OCI-LY7 (cell line): ENCODE measurements around the gene RAB24. TPM values are rescaled to one million over a fixed set of nuclear protein-coding genes. Genes with fewer than 3 reads are reported as not detected.
"Not testable (repeated sequence)": the region's sequence is repeated elsewhere in the genome, so short reads cannot be mapped to it uniquely, and the experiment has no call there.

ENCODE experiments used
- BruUV-seq: library from RNA; stranded (reverse); fragments of 400-500 nt; replicated peaks from 2 replicates; lab custom pipeline; 2021; lab: Mats Ljungman, UMichigan
- CTCF ChIA-PET: fragments of 300-600 bp; sonication (Branson Sonifier 250); formaldehyde crosslinking; loops from one replicate; lab custom pipeline; 2022; ENCODE audit warnings: antibody characterized with exemption; ENCODE audit not compliant: unreplicated experiment; lab: Charles Lee
- POLR2A ChIA-PET: fragments of 300-600 bp; sonication (Branson Sonifier 250); formaldehyde crosslinking; loops from one replicate; lab custom pipeline; 2022; ENCODE audit warnings: antibody characterized with exemption; lab: Charles Lee
- DNase-seq: peaks from one replicate; pipeline ENCODE4 v3.0.0-alpha.2; 2015; ENCODE audit warnings: low spot score
- H2AFZ ChIP-seq: fragments of 200-600 bp; sonication (generic), shearing (Covaris generic); 2 replicates; pipeline ENCODE4 v1.6.1; 2014; ENCODE audit warnings: mild to moderate bottlenecking, antibody characterized with exemption, low read length, moderate library complexity
- H3K27ac ChIP-seq: fragments of 200-600 bp; sonication (generic); 2 replicates; pipeline ENCODE4 v1.5.1; 2014; ENCODE audit warnings: mixed run types, low read depth, mild to moderate bottlenecking, moderate library complexity, low read length, inconsistent platforms; ENCODE audit not compliant: poor library complexity, severe bottlenecking
- H3K36me3 ChIP-seq: fragments of 200-600 bp; sonication (generic); 2 replicates; pipeline ENCODE4 v1.6.1; 2014; ENCODE audit warnings: mild to moderate bottlenecking, antibody characterized with exemption, low read length, moderate library complexity, mixed read lengths; ENCODE audit not compliant: insufficient read depth
- H3K4me1 ChIP-seq: fragments of 200-600 bp; sonication (generic); 2 replicates; pipeline ENCODE4 v1.5.1; 2014; ENCODE audit warnings: mild to moderate bottlenecking, low read length; ENCODE audit not compliant: insufficient read depth, poor library complexity, severe bottlenecking
- H3K4me2 ChIP-seq: fragments of 200-600 bp; sonication (generic); 2 replicates; pipeline ENCODE4 v1.6.1; 2014; ENCODE audit warnings: mild to moderate bottlenecking, low read length
- H3K4me3 ChIP-seq: fragments of 200-600 bp; sonication (generic); 2 replicates; pipeline ENCODE4 v1.5.1; 2014; ENCODE audit warnings: mild to moderate bottlenecking, low read depth, low read length; ENCODE audit not compliant: poor library complexity, severe bottlenecking
- H3K79me2 ChIP-seq: fragments of 200-600 bp; sonication (generic); 2 replicates; pipeline ENCODE4 v1.6.1; 2016; ENCODE audit warnings: low read depth, mild to moderate bottlenecking, low read length, moderate library complexity, mixed read lengths; ENCODE audit not compliant: insufficient read depth
- H3K9me2 ChIP-seq: fragments of 200-600 bp; sonication (generic); 2 replicates; pipeline ENCODE4 v1.6.1; 2016; ENCODE audit warnings: mild to moderate bottlenecking, low read length, mixed read lengths; ENCODE audit not compliant: insufficient read depth
- H3K9me3 ChIP-seq: fragments of 200-600 bp; sonication (generic); 2 replicates; pipeline ENCODE4 v1.6.1; 2014; ENCODE audit warnings: mild to moderate bottlenecking, mixed run types, low read length, mixed read lengths
- H4K20me1 ChIP-seq: fragments of 200-600 bp; sonication (generic); 2 replicates; pipeline ENCODE4 v1.6.1; 2014; ENCODE audit warnings: mild to moderate bottlenecking, antibody characterized with exemption, low read length, moderate library complexity, mixed read lengths; ENCODE audit not compliant: insufficient read depth
- EZH2phosphoT487 ChIP-seq: fragments of 200-600 bp; sonication (generic); IDR thresholded peaks from 2 replicates; pipeline ENCODE4 v1.6.1; 2018; ENCODE audit warnings: low read depth, borderline replicate concordance, mild to moderate bottlenecking, mixed run types, antibody characterized with exemption, low read length, moderate library complexity, mixed read lengths
- intact Hi-C: fragments of 100-400 bp; cut with micrococcal nuclease; formaldehyde crosslinking; loops from one replicate; pipeline ENCODE4 v1.10.0; 2022; ENCODE audit not compliant: unreplicated experiment
- total RNA-seq, 2 experiments: library from RNA; depleted of rRNA in 1 of 2; stranded (reverse); fragments of >200 nt in 1 of 2; shearing (Covaris generic) in 1 of 2; gene quantifications; 2 replicates each; pipeline ENCODE4 v1.2.3, GENCODE V29; 2014 to 2022
- TF ChIP-seq, protein P1 (sequence below): fragments of 200-600 bp; sonication (generic); conservative IDR thresholded peaks from 2 replicates; pipeline ENCODE4 v1.5.1; 2014; ENCODE audit warnings: mild to moderate bottlenecking, antibody characterized with exemption, low read length, moderate library complexity, mixed read lengths

The RAB24 gene
- total RNA-seq, 2 experiments from 2014 or later: 25.8 to 36.1 TPM

DNA sequence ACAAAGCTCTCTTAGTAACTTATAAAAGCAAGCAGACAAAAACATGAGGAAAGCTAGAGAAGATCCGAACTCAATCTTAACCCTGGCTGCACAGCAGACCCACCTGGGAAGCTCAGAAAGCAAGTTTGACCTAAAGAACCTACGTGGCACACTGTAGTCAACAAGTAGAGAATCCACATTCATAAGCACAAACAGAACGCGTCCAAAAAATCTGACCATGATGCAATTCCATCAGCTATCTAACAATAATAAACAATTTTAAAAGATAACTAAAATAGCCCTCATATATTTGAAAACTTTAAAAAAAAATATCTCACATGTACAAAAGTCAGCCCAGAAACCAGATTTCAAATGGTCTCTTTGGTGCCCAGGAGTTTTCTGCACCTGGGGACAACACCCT, 43.3 kb upstream of the RAB24 start:
- POLR2A ChIA-PET: interaction anchor here (1.0 to 2.1 kb wide), 3 partner anchors 10 to 43 kb away, joined by 3 to 6 read pairs (median 3); no protein-coding TSS in a partner anchor
- no TSS peak for BruUV-seq

DNA sequence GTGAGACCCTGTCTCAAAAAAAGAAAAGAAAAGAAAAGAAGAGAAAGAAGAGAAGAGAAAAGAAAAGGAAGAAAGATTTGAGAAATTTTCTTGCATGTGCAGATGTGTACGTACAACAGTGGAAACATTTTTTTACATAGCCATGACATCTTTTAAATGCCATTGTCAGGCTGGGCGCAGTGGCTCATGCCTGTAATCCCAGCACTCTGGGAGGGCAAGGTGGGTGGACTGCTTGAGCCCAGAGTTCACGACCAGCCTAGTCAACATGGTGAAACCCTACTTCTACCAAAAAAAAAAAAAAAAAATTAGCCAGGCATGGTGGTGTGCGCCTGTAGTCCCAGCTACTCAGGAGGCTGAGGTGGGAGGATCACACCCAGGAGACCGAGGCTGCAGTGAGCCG, 41.4 kb upstream of the RAB24 start:
- no TSS peak for BruUV-seq
- no peak for DNase-seq
- ChIA-PET POLR2A (interaction anchor here (0.7 kb wide), 2 partner anchors 44 to 165 kb away, joined by 3 read pairs; no protein-coding TSS in a partner anchor), CTCF (no interaction called here)
- TF ChIP-seq, protein P1, sequence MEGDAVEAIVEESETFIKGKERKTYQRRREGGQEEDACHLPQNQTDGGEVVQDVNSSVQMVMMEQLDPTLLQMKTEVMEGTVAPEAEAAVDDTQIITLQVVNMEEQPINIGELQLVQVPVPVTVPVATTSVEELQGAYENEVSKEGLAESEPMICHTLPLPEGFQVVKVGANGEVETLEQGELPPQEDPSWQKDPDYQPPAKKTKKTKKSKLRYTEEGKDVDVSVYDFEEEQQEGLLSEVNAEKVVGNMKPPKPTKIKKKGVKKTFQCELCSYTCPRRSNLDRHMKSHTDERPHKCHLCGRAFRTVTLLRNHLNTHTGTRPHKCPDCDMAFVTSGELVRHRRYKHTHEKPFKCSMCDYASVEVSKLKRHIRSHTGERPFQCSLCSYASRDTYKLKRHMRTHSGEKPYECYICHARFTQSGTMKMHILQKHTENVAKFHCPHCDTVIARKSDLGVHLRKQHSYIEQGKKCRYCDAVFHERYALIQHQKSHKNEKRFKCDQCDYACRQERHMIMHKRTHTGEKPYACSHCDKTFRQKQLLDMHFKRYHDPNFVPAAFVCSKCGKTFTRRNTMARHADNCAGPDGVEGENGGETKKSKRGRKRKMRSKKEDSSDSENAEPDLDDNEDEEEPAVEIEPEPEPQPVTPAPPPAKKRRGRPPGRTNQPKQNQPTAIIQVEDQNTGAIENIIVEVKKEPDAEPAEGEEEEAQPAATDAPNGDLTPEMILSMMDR: no peak
- TF ChIP-seq EZH2phosphoT487: no peak
- Histone ChIP-seq H3K4me3 (no peak overlapping the region), H2AFZ (no peak overlapping the region), H3K9me3 (no peaks in the 10 kb centered on the region), H3K79me2 (peaks cover 82% of the 10 kb centered on the region), H3K9me2 (no peaks in the 10 kb centered on the region), H3K4me1 (peaks cover 22% of the 10 kb centered on the region), H3K36me3 (peaks cover 81% of the 10 kb centered on the region), H3K27ac (no peak overlapping the region), H3K4me2 (no peak overlapping the region), H4K20me1 (0 out of 2 replicates have a peak, but pooled peaks cover 4% of the 10 kb centered on the region)
- intact Hi-C loops: no loop called here

More for the DNA sequence above, 43.3 kb upstream of the RAB24 start:
- Histone ChIP-seq H2AFZ (no peak overlapping the region), H3K79me2 (peaks cover 86% of the 10 kb centered on the region), H3K9me2 (no peaks in the 10 kb centered on the region), H3K36me3 (peaks cover 67% of the 10 kb centered on the region), H3K9me3 (no peaks in the 10 kb centered on the region), H3K4me1 (peaks cover 33% of the 10 kb centered on the region), H4K20me1 (peaks cover 11% of the 10 kb centered on the region; the same call in 1 of the 2 replicates), H3K27ac (no peak overlapping the region), H3K4me2 (no peak overlapping the region), H3K4me3 (no peak overlapping the region)
- intact Hi-C loops: no loop called here
- CTCF ChIA-PET: no interaction called here
- no peak for DNase-seq
- no peak for TF ChIP-seq EZH2phosphoT487
- TF ChIP-seq, protein P1: no peak

DNA sequence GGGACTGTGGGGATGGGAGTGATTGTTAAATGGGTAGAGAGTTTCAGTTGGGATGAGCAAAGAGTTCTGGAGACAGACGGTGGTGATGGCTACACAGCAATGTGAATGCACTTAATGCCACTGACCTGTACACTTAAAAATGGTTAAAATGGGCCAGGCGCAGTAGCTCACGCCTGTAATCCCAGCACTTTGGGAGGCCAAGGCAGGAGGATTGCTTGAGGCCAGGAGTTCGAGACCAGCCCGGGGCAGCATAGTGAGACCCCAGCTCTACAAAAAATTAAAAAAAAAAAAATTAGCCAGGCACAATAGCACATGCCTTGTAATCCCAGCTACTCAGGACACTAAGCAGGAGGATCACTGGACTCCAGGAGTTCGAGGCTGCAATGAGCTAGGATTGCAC, 40.3 kb upstream of the RAB24 start:
- H3K4me2 ChIP-seq: no peak overlapping the region
- H3K27ac ChIP-seq: no peak overlapping the region
- peaks cover 11% of the 10 kb centered on the region for H3K4me1 ChIP-seq
- no peaks in the 10 kb centered on the region for H3K9me3 ChIP-seq
- H4K20me1 ChIP-seq: 0 out of 2 replicates have a peak, but pooled peaks cover 4% of the 10 kb centered on the region
- no peak overlapping the region for H3K4me3 ChIP-seq
- BruUV-seq: no TSS peak
- CTCF ChIA-PET: no interaction called here
- no peaks in the 10 kb centered on the region for H3K9me2 ChIP-seq
- intact Hi-C loops: no loop called here
- no peak for DNase-seq
- H3K79me2 ChIP-seq: peaks cover 76% of the 10 kb centered on the region
- POLR2A ChIA-PET: interaction anchor here (0.7 kb wide), 2 partner anchors 128 to 443 kb away, joined by 3 to 6 read pairs; no protein-coding TSS in a partner anchor
- no peak overlapping the region for H2AFZ ChIP-seq
- TF ChIP-seq EZH2phosphoT487: no peak
- TF ChIP-seq, protein P1: no peak
- H3K36me3 ChIP-seq: peaks cover 84% of the 10 kb centered on the region

DNA sequence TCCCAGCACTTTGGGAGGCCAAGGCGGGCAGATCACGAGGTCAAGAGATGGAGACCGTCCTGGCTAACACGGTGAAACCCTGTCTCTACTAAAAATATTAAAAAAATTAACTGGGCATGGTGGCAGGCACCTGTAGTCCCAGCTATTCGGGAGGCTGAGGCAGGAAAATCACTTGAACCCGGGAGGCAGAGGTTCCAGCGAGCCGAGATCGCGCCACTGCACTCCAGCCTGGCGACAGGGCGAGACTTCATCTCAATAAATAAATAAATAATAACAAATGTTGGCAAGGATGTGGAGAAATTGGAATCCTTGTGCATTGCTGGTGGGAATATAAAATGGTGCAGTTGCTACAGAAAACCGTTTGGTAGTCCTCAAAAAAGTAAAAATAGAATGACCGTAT, 39.5 kb upstream of the RAB24 start:
- intact Hi-C loops, H2AFZ ChIP-seq, DNase-seq, H3K27ac ChIP-seq, H3K9me3 ChIP-seq, H3K9me2 ChIP-seq, H3K4me3 ChIP-seq, BruUV-seq, CTCF ChIA-PET, H3K4me2 ChIP-seq, H3K4me1 ChIP-seq, H4K20me1 ChIP-seq, POLR2A ChIA-PET: not testable (repeated sequence)
- Histone ChIP-seq H3K36me3 (peaks cover 88% of the 10 kb centered on the region), H3K79me2 (peaks cover 68% of the 10 kb centered on the region)
